SK-N-SH (cell line): ENCODE measurements around the gene GJB2. TPM values are rescaled to one million over a fixed set of nuclear protein-coding genes. Genes with fewer than 3 reads are reported as not detected.

ENCODE experiments used
- CTCF ChIA-PET: fragments of 300-600, 350-600 bp; formaldehyde crosslinking; extraction: SDS; loops from one replicate; lab custom pipeline; 2021; lab: Yijun Ruan, JAX
- POLR2A ChIA-PET: fragments of 350-600 bp; sonication (Branson Sonifier 250); formaldehyde crosslinking; extraction: SDS; loops from one replicate; lab custom pipeline; 2020; ENCODE audit warnings: antibody characterized with exemption, inconsistent platforms; lab: Yijun Ruan, JAX
- DNase-seq: peaks from one replicate; pipeline ENCODE4 v3.0.0; 2012
- H2AFZ ChIP-seq: fragments of 200-600 bp; sonication (generic); 2 replicates; pipeline ENCODE4 v1.8.1; 2016; ENCODE audit warnings: antibody characterized with exemption, mild to moderate bottlenecking, low read depth
- H3F3A ChIP-seq: fragments of 200-600 bp; sonication (generic); replicated peaks from 2 replicates; pipeline ENCODE3; 2016; ENCODE audit warnings: antibody characterized with exemption, mild to moderate bottlenecking; ENCODE audit not compliant: insufficient read depth
- H3K27ac ChIP-seq, 2 experiments: fragments of 200-500 bp in 1 of 2; fragments of 200-600 bp in 1 of 2; sonication (Bioruptor generic) in 1 of 2; sonication (generic), shearing (Covaris generic) in 1 of 2; 2 replicates each; pipeline versions ENCODE4 v1.5.1 to v1.6.1; 2014 to 2016; ENCODE audit warnings: low read depth in 2 of 2, inconsistent platforms in 1 of 2, low read length in 1 of 2, mild to moderate bottlenecking in 1 of 2, mixed read lengths in 1 of 2
- H3K27me3 ChIP-seq: fragments of 200-600 bp; sonication (generic), shearing (Covaris generic); 2 replicates; pipeline ENCODE4 v1.6.1; 2016; ENCODE audit warnings: mixed run types; ENCODE audit not compliant: insufficient read depth
- H3K36me3 ChIP-seq, 2 experiments: fragments of 200-500 bp in 1 of 2; fragments of 200-600 bp in 1 of 2; sonication (Bioruptor generic) in 1 of 2; sonication (generic) in 1 of 2; replicated peaks in 1 of 2; 2 replicates each; pipeline versions ENCODE3 to v1.5.1; 2014 to 2016; ENCODE audit warnings: low read length in 1 of 2, mild to moderate bottlenecking in 1 of 2; ENCODE audit not compliant: insufficient read depth in 2 of 2, control insufficient read depth in 1 of 2
- H3K4me1 ChIP-seq, 2 experiments: fragments of 200-500 bp in 1 of 2; fragments of 200-600 bp in 1 of 2; sonication (Bioruptor generic) in 1 of 2; sonication (generic), shearing (Covaris generic) in 1 of 2; 2 replicates each; pipeline versions ENCODE4 v1.5.1 to v1.6.1; 2014 to 2016; ENCODE audit warnings: low read depth in 1 of 2, low read length in 1 of 2, mixed run types in 1 of 2; ENCODE audit not compliant: insufficient read depth in 2 of 2, control insufficient read depth in 1 of 2
- H3K4me2 ChIP-seq: fragments of 200-600 bp; sonication (generic), shearing (Covaris generic); 2 replicates; pipeline ENCODE4 v1.6.1; 2017; ENCODE audit warnings: mixed run types
- H3K4me3 ChIP-seq, 2 experiments: fragments of 200-500 bp in 1 of 2; fragments of 200-600 bp in 1 of 2; sonication (Bioruptor generic) in 1 of 2; sonication (generic), shearing (Covaris generic) in 1 of 2; 2 replicates each; pipeline versions ENCODE4 v1.5.1 to v1.8.1; 2014 to 2016; ENCODE audit warnings: low read depth in 2 of 2, inconsistent platforms in 1 of 2, low read length in 1 of 2, mild to moderate bottlenecking in 1 of 2, mixed read lengths in 1 of 2, moderate library complexity in 1 of 2
- H3K79me2 ChIP-seq: fragments of 200-600 bp; sonication (generic); 2 replicates; pipeline ENCODE4 v1.8.1; 2017; ENCODE audit warnings: mild to moderate bottlenecking; ENCODE audit not compliant: insufficient read depth
- H3K9ac ChIP-seq: fragments of 200-600 bp; sonication (generic); 2 replicates; pipeline ENCODE4 v1.6.1; 2017; ENCODE audit warnings: mixed run types
- H3K9me2 ChIP-seq: fragments of 200-600 bp; sonication (generic); 2 replicates; pipeline ENCODE4 v1.6.1; 2017; ENCODE audit warnings: mixed run types
- H3K9me3 ChIP-seq: fragments of 200-600 bp; sonication (generic); 2 replicates; pipeline ENCODE4 v1.6.1; 2017; ENCODE audit warnings: mixed run types, mild to moderate bottlenecking, moderate library complexity
- H4K20me1 ChIP-seq: fragments of 200-600 bp; sonication (generic); 2 replicates; pipeline ENCODE4 v1.6.1; 2017; ENCODE audit warnings: mild to moderate bottlenecking, mixed run types; ENCODE audit not compliant: insufficient read depth
- CHD2 ChIP-seq: fragments of 150-350 bp; IDR thresholded peaks from 2 replicates; pipeline ENCODE4 v1.6.1; 2018; ENCODE audit warnings: low read length; ENCODE audit not compliant: partially characterized antibody
- ELF1 ChIP-seq: IDR thresholded peaks from 2 replicates; pipeline ENCODE4 v1.4.0; 2012
- EZH2phosphoT487 ChIP-seq: fragments of 200-600 bp; sonication (generic); IDR thresholded peaks from 2 replicates; pipeline ENCODE4 v1.6.1; 2017; ENCODE audit warnings: low read depth, mixed run types, mild to moderate bottlenecking, antibody characterized with exemption, moderate library complexity, borderline replicate concordance
- FOSL2 ChIP-seq: IDR thresholded peaks from 2 replicates; pipeline ENCODE4 v1.4.0; 2012; ENCODE audit warnings: low read depth, mild to moderate bottlenecking, moderate library complexity, borderline replicate concordance
- FOXJ3 ChIP-seq: sonication (generic); formaldehyde crosslinking; IDR thresholded peaks from 2 replicates; pipeline ENCODE4 v1.5.1; 2020; ENCODE audit warnings: mild to moderate bottlenecking, missing genetic modification reagents
- FOXM1 ChIP-seq: IDR thresholded peaks from 2 replicates; pipeline ENCODE4 v1.4.0; 2012; ENCODE audit warnings: low read depth, mild to moderate bottlenecking
- MXI1 ChIP-seq: IDR thresholded peaks from 2 replicates; pipeline ENCODE4 v1.6.1; 2012; ENCODE audit warnings: mild to moderate bottlenecking, low read depth, low read length, improper control_type of control experiment
- NFIC ChIP-seq: IDR thresholded peaks from 2 replicates; pipeline ENCODE4 v1.4.0; 2012; ENCODE audit warnings: borderline replicate concordance
- RXRA ChIP-seq: IDR thresholded peaks from 2 replicates; pipeline ENCODE4 v1.4.0; 2012; ENCODE audit warnings: low read depth, mild to moderate bottlenecking, borderline replicate concordance
- SIN3A ChIP-seq: IDR thresholded peaks from 2 replicates; pipeline ENCODE4 v1.6.1; 2012; ENCODE audit warnings: low read depth, mild to moderate bottlenecking, low read length, moderate library complexity, borderline replicate concordance
- TCF12 ChIP-seq: IDR thresholded peaks from 2 replicates; pipeline ENCODE4 v1.4.0; 2012
- TEAD4 ChIP-seq: IDR thresholded peaks from 2 replicates; pipeline ENCODE4 v1.4.0; 2012; ENCODE audit warnings: mild to moderate bottlenecking, borderline replicate concordance; ENCODE audit not compliant: insufficient read depth
- YY1 ChIP-seq: IDR thresholded peaks from 2 replicates; pipeline ENCODE4 v1.4.0; 2012; ENCODE audit warnings: low read depth, mild to moderate bottlenecking
- WGBS: methylation state at CpG from one replicate; pipeline ENCODE4 v1.1.6; 2017; ENCODE audit warnings: low lambda C conversion rate; 5-methylcytosine and 5-hydroxymethylcytosine counted together
- polyA plus RNA-seq, 3 experiments: library from polyadenylated mRNA; depleted of rRNA; stranded (reverse); fragments of >200 nt; gene quantifications; 2 replicates each; pipeline ENCODE4 v1.2.3, GENCODE V29; 2012
- TF ChIP-seq, protein P1 (sequence below): IDR thresholded peaks from 2 replicates; pipeline ENCODE4; 2012
- TF ChIP-seq, protein P2 (sequence below): IDR thresholded peaks from 2 replicates; pipeline ENCODE4 v1.6.1; 2012; ENCODE audit warnings: mild to moderate bottlenecking, low read depth, low read length, moderate library complexity
- TF ChIP-seq, protein P3 (sequence below): fragments of 150-350 bp; IDR thresholded peaks from 2 replicates; pipeline ENCODE4 v1.6.1; 2016; ENCODE audit warnings: mild to moderate bottlenecking, low read depth, low read length
- TF ChIP-seq, protein P4 (sequence below): fragments of 150-350 bp; IDR thresholded peaks from 2 replicates; pipeline ENCODE4 v1.6.1; 2017; ENCODE audit warnings: antibody characterized with exemption, low read length, low read depth, borderline replicate concordance

GJB2 gene
- polyA plus RNA-seq, 1 of the 3 experiments (the other 2 are of a cell fraction) = not detected

DNA sequence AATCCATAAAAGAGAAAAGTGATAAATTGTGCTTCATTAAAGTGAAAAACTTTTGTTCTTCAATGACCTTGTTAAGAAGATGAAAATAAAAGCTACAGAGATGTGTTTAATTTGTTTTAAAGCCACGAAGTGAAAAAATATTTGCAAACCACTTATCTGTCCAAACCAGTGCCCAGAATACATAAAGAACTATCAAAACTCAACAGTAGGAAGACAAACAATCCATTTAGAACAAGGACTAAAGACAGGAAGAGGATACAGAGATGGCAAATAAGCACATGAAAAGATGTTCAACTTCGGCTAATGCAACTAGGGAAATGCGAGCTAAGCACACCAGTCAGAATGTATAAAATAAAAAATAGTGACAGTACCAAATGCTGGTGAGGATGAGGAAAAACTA is 24.4 kb upstream of the GJB2 start:
- DNase-seq = no peak
- no peak for TF ChIP-seq SIN3A
- no peak for TF ChIP-seq EZH2phosphoT487
- TF ChIP-seq MXI1 = no peak
- TF ChIP-seq, protein P1, sequence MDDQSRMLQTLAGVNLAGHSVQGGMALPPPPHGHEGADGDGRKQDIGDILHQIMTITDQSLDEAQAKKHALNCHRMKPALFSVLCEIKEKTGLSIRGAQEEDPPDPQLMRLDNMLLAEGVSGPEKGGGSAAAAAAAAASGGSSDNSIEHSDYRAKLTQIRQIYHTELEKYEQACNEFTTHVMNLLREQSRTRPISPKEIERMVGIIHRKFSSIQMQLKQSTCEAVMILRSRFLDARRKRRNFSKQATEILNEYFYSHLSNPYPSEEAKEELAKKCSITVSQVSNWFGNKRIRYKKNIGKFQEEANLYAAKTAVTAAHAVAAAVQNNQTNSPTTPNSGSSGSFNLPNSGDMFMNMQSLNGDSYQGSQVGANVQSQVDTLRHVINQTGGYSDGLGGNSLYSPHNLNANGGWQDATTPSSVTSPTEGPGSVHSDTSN = no peak
- no peak for TF ChIP-seq YY1
- no peak for TF ChIP-seq ELF1
- TF ChIP-seq FOXJ3 = no peak
- no peak for TF ChIP-seq NFIC
- TF ChIP-seq, protein P2, sequence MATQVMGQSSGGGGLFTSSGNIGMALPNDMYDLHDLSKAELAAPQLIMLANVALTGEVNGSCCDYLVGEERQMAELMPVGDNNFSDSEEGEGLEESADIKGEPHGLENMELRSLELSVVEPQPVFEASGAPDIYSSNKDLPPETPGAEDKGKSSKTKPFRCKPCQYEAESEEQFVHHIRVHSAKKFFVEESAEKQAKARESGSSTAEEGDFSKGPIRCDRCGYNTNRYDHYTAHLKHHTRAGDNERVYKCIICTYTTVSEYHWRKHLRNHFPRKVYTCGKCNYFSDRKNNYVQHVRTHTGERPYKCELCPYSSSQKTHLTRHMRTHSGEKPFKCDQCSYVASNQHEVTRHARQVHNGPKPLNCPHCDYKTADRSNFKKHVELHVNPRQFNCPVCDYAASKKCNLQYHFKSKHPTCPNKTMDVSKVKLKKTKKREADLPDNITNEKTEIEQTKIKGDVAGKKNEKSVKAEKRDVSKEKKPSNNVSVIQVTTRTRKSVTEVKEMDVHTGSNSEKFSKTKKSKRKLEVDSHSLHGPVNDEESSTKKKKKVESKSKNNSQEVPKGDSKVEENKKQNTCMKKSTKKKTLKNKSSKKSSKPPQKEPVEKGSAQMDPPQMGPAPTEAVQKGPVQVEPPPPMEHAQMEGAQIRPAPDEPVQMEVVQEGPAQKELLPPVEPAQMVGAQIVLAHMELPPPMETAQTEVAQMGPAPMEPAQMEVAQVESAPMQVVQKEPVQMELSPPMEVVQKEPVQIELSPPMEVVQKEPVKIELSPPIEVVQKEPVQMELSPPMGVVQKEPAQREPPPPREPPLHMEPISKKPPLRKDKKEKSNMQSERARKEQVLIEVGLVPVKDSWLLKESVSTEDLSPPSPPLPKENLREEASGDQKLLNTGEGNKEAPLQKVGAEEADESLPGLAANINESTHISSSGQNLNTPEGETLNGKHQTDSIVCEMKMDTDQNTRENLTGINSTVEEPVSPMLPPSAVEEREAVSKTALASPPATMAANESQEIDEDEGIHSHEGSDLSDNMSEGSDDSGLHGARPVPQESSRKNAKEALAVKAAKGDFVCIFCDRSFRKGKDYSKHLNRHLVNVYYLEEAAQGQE = no peak
- TF ChIP-seq FOXM1 = no peak
- TF ChIP-seq TCF12 = no peak
- TF ChIP-seq, protein P3, sequence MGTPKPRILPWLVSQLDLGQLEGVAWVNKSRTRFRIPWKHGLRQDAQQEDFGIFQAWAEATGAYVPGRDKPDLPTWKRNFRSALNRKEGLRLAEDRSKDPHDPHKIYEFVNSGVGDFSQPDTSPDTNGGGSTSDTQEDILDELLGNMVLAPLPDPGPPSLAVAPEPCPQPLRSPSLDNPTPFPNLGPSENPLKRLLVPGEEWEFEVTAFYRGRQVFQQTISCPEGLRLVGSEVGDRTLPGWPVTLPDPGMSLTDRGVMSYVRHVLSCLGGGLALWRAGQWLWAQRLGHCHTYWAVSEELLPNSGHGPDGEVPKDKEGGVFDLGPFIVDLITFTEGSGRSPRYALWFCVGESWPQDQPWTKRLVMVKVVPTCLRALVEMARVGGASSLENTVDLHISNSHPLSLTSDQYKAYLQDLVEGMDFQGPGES = no peak
- TF ChIP-seq CHD2 = no peak
- no peak for TF ChIP-seq RXRA
- no peak for TF ChIP-seq TEAD4
- TF ChIP-seq FOSL2 = no peak
- TF ChIP-seq, protein P4, sequence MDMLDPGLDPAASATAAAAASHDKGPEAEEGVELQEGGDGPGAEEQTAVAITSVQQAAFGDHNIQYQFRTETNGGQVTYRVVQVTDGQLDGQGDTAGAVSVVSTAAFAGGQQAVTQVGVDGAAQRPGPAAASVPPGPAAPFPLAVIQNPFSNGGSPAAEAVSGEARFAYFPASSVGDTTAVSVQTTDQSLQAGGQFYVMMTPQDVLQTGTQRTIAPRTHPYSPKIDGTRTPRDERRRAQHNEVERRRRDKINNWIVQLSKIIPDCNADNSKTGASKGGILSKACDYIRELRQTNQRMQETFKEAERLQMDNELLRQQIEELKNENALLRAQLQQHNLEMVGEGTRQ = no peak
- no peaks in the 10 kb centered on the region for H3K9me3 ChIP-seq
- no peaks in the 10 kb centered on the region for H3K36me3 ChIP-seq
- H3F3A ChIP-seq = no peaks in the 10 kb centered on the region
- H3K9me2 ChIP-seq = no peaks in the 10 kb centered on the region
- no peaks in the 10 kb centered on the region for H3K4me1 ChIP-seq
- CTCF ChIA-PET = interaction anchor here (1.0 kb wide), 1 partner anchor 8 kb away, joined by 3 read pairs; no protein-coding TSS in a partner anchor
- H3K4me2 ChIP-seq = no peak overlapping the region
- no peaks in the 10 kb centered on the region for H3K79me2 ChIP-seq
- H2AFZ ChIP-seq = no peak overlapping the region
- H3K27me3 ChIP-seq = peaks cover 73% of the 10 kb centered on the region; the same call in 1 of the 2 replicates
- POLR2A ChIA-PET = no interaction called here
- H3K4me3 ChIP-seq = no peak overlapping the region
- no peak overlapping the region for H3K9ac ChIP-seq
- no peak overlapping the region for H3K27ac ChIP-seq
- no peaks in the 10 kb centered on the region for H4K20me1 ChIP-seq
- WGBS = under 1% methylated on average over 3 of the region's 3 CpGs
